Measurements from ENCODE around the gene KIAA0513. TPM values are rescaled to one million over a fixed set of nuclear protein-coding genes. Genes with fewer than 3 reads are reported as not detected.

The KIAA0513 gene
- total and polyA plus RNA-seq, 10 of the 15 experiments (the other 5 are each of a cell fraction or from before 2014, with no cell fraction given) = 0.14 to 5.8 (median 2.0) TPM

DNA sequence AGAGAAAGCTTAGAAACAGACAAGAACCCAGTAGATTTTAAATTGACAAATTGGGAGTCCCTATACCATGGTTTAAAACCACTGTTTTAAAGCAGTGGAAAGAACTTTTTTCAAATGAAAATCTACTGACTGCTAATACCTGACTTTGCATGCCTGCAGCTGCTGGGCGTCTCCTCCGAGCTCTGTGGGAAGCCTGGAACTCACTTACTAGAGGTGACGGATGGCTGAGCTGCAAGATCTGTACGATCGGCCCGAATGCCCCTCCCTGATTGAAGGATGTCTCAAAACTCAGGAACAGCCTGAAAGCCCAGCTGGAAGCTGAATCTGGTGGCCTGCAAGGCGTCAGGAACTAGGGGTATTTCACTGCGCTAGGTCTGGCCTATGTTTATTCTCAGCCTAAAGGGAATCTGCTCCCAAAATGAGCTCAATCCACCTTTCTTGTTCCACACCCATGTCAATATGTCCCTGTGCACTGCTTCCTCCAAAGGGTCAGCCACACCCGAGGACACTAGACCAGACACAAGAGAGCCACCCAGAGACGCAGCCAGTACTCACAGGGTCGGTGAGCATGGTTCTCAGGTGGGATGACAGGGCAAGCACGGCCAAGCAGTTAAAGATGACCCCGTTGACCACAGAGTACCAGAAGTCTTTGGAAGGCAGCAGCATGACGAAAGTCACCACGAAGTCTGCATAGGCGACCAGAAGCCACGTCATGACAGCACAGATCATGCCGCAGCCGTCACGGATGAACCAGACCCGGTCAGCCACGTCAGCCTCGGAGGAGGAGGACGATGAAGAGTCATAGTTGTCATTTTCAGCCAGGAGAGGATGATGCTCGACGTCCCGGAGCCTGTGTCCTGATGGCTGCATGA is 37.6 kb upstream of the KIAA0513 start (continued):
- TF ChIP-seq, protein P1, sequence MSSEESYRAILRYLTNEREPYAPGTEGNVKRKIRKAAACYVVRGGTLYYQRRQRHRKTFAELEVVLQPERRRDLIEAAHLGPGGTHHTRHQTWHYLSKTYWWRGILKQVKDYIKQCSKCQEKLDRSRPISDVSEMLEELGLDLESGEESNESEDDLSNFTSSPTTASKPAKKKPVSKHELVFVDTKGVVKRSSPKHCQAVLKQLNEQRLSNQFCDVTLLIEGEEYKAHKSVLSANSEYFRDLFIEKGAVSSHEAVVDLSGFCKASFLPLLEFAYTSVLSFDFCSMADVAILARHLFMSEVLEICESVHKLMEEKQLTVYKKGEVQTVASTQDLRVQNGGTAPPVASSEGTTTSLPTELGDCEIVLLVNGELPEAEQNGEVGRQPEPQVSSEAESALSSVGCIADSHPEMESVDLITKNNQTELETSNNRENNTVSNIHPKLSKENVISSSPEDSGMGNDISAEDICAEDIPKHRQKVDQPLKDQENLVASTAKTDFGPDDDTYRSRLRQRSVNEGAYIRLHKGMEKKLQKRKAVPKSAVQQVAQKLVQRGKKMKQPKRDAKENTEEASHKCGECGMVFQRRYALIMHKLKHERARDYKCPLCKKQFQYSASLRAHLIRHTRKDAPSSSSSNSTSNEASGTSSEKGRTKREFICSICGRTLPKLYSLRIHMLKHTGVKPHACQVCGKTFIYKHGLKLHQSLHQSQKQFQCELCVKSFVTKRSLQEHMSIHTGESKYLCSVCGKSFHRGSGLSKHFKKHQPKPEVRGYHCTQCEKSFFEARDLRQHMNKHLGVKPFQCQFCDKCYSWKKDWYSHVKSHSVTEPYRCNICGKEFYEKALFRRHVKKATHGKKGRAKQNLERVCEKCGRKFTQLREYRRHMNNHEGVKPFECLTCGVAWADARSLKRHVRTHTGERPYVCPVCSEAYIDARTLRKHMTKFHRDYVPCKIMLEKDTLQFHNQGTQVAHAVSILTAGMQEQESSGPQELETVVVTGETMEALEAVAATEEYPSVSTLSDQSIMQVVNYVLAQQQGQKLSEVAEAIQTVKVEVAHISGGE (CRISPR knock-in tag; IDR thresholded peaks at IDR 0.05) = no peak
- TF ChIP-seq, protein P2, sequence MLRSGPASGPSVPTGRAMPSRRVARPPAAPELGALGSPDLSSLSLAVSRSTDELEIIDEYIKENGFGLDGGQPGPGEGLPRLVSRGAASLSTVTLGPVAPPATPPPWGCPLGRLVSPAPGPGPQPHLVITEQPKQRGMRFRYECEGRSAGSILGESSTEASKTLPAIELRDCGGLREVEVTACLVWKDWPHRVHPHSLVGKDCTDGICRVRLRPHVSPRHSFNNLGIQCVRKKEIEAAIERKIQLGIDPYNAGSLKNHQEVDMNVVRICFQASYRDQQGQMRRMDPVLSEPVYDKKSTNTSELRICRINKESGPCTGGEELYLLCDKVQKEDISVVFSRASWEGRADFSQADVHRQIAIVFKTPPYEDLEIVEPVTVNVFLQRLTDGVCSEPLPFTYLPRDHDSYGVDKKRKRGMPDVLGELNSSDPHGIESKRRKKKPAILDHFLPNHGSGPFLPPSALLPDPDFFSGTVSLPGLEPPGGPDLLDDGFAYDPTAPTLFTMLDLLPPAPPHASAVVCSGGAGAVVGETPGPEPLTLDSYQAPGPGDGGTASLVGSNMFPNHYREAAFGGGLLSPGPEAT (IDR thresholded peaks at IDR 0.05; ENCODE audit: low read depth) = no peak
- no peak for TF ChIP-seq SIX5 (IDR thresholded peaks at IDR 0.05; ENCODE audit: low read depth, low read length, severe bottlenecking)
- TF ChIP-seq CHD4 (IDR thresholded peaks at IDR 0.05) = no peak
- no peak for TF ChIP-seq IRF4 (IDR thresholded peaks at IDR 0.05; ENCODE audit: low read depth, low read length)
- TF ChIP-seq, protein P3, sequence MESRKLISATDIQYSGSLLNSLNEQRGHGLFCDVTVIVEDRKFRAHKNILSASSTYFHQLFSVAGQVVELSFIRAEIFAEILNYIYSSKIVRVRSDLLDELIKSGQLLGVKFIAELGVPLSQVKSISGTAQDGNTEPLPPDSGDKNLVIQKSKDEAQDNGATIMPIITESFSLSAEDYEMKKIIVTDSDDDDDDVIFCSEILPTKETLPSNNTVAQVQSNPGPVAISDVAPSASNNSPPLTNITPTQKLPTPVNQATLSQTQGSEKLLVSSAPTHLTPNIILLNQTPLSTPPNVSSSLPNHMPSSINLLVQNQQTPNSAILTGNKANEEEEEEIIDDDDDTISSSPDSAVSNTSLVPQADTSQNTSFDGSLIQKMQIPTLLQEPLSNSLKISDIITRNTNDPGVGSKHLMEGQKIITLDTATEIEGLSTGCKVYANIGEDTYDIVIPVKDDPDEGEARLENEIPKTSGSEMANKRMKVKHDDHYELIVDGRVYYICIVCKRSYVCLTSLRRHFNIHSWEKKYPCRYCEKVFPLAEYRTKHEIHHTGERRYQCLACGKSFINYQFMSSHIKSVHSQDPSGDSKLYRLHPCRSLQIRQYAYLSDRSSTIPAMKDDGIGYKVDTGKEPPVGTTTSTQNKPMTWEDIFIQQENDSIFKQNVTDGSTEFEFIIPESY (IDR thresholded peaks at IDR 0.05) = no peak
- no peak for TF ChIP-seq JUND (IDR thresholded peaks at IDR 0.05; ENCODE audit: low read depth, low read length)

Data from GM12878 (cell line).